HG02610 (cell line): Measurements from ENCODE around the gene ENAH.
"Not testable (repeated sequence)": the region's sequence is repeated elsewhere in the genome, so short reads cannot be mapped to it uniquely, and the experiment has no call there.

ENCODE experiments used
- ATAC-seq: cut with Tn5 transposase; IDR thresholded peaks from one replicate; pipeline ENCODE4 v1.9.1; 2021; ENCODE audit warnings: mild to moderate bottlenecking, moderate library complexity; ENCODE audit not compliant: unreplicated experiment

The ENAH gene

GRCh38 chr1:225534135-225534534 lies 118.8 kb downstream of the ENAH start:
- ATAC-seq = no peak

DNA sequence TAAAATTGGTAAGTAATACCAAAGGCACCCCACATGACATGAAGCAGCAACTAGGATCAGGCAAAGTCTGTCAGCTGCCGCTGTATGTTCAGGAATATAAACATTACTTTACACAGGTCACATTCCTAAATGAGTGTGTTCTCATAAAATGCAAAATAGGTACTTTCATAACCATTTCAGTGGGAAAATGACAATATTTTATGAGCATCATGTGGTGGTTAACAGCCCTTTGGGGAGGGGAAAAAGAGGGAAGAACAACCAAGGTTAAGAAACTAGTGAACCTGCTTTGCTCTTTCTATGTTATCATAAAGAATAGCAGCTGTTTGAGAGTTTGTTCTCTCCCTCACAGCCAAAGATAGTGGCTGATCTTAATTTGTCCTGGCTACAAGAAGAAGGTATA lies 119.7 kb downstream of the ENAH start:
- ATAC-seq = no peak

- ATAC-seq = no peak
These were observed 120.5 kb downstream of the ENAH start for GRCh38 chr1:225532240-225532944.

DNA sequence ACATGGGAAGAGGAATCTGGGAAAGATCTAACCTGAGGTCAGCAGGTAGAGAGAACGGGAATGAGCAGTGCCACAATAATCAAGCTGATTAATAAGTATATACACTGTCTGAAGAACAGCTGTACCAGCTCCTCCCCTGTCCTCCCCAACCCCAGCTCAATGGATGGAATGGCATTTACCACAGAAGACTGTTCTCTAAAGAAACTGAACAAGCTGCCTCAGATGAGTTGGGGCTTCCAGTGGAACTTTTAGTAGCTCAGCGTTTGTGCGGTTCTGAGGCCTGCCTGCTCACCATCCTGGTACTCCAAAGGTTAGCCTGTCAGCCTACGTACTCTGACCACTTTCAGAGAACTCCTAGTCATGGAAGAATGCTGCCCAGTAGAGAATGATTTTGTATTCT lies 123.2 kb downstream of the ENAH start:
- ATAC-seq = no peak

DNA sequence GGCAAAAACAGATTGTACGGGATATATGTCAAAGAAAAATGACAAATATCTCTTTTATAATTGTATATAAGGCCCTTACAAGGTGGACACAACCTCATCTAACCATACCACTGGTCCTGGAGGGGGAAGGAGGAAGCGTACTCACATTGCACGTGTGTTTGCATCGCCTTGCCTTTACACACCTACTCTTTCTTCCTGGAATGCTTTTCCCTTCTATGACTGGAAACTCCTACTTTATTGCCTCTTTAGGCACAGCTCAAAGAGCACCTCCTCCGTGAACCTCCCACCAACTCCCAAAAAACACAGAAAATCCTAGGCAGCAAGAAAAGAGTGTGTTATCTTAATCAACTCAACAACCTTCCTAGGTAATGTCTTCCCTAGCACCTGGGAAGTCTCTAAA lies 125.3 kb downstream of the ENAH start:
- no peak for ATAC-seq

DNA sequence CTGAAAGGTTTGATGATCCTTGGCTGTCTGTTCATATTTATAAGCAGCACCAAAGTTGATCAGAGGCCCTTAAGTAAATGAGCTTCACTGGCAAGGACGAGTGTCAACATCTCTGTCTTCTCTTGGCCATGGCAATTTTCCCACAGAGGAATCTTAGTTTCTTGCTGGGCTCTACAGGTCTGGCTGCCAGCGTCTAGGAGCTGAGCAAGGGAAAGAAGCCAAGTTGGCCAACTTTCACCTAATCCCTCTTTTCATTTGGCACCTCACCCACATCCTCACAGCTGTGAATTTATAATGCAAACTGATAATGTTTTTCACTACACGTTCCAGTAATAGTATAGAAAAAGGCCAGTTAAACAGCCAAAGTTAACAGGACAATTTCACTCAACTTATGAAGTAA lies 126.0 kb downstream of the ENAH start:
- ATAC-seq = no peak

DNA sequence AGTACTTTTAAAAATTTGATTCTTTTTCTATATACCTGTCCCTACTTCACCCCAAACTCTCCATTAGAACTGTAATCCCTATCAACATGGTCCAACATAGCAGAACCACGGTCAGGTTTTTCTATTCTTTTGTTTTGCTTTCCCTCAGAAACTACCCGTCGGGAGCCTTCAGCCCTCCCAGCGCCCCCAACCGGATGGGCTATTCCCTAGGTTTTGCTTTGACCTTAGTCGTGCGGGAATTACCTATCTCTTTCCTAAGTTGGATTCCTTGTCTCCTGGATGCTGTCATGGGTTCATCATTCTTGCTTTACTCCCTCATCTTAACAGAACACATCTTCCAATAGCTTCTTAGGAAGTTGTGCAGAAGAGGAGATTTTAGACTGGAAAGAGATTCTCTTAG lies 127.5 kb downstream of the ENAH start:
- ATAC-seq = no peak

DNA sequence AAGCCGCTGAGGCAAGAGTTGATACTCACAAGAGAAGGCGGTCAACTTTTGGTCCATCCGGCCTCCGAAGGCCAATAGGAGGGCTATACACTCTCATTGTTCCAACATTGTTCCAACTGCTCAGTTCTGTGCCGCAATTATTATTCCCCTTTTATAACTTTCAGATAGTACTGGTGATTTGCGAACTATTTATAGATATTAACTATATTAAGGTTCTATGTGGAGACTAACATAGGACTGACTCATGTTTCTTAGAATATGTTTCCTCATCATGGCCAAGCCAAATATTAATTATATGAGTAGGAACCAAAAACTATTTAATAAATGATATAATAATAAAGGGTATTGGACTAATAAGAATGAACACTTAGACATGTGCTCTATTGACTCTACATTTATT lies 128.4 kb downstream of the ENAH start:
- ATAC-seq = no peak

DNA sequence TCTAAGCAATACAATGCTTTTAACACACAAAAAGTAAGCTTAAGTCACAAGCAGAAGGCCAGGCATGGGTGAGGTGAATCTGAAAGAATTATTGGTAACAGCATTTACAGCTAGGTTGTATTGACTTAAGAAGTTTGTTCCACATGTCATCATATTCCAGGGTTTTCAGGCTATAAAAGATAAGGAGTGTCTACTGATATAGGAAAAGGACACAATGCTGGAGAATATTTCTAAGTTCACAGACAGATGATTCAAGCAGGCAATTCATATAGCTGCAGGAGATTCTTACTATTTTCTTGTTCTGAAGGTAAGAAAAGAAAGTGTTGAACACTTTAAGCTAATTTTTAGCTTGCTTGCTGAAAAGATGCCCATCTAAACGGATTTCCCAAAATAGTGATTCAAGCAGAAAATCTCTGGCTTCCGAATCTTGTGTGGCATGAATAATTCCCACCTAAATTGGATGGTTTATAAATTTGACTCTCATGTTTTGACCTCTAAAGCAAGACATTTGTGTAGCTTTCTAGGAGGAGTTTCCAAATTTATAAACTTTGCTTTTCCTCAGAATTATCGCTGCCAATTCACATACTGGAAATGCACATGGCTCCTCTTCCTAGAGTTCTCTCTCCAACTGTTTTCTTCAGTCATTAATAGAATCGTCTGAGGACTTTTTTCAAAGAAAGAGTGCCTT lies 129.5 kb downstream of the ENAH start:
- ATAC-seq = no peak

DNA sequence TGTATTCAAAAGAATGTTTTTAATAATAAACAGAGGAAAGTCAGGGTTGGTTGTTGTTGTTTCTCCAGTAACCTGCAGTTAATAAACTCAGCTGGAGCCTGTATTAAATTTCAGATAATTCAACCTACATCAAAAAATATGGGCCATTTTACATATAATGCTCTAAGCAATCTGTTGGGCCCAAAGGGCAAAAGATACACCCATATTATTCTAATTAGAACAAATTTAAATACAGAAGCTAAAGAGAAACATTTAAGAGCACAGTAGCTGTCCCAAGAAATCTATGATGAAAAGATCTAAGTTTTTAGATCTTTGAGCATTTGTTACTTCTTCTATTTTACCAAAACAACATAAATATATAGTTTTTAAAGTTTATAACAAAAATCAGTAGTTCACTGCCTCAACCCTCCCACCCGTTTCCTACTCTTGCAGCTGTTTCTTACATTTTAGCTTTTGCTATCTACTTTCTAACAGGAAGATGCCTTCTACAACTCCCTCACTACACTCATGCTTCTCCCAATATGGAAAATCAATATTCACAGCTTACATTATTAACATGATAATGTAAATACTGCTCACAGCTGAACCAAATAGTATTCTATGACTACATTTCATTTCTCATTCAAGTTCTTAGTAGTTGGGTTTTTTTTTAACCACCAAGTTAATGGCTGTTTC lies 130.2 kb downstream of the ENAH start:
- no peak for ATAC-seq

DNA sequence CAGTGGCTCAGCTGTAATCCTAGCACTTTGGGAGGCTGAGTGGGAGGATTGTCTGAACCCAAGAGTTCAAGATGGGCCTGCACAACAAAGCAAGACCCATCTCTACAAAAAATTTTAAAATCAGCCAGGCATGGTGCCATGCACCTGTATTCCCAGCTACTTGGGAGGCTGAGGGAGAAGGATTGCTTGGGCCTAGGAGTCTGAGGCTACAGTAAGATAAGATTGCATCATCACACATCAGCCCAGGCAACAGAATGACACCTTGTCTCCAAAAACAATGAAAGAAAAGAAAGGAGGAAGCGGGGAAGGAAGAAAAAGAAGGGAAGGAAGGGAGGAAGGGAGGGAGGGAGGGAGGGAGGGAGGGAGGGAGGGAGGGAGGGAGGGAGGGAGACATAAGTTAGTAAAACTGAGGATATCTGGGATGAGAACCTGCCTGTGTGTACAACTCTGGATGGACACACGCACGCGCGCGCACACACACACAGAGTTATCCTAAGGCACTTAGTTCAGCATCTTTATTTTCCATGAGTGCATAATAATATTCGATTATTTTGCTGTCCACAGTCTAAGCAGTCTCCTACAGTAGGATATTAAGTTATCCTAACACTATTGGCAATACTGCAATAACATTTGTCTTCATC lies 132.2 kb downstream of the ENAH start:
- ATAC-seq = no peak

DNA sequence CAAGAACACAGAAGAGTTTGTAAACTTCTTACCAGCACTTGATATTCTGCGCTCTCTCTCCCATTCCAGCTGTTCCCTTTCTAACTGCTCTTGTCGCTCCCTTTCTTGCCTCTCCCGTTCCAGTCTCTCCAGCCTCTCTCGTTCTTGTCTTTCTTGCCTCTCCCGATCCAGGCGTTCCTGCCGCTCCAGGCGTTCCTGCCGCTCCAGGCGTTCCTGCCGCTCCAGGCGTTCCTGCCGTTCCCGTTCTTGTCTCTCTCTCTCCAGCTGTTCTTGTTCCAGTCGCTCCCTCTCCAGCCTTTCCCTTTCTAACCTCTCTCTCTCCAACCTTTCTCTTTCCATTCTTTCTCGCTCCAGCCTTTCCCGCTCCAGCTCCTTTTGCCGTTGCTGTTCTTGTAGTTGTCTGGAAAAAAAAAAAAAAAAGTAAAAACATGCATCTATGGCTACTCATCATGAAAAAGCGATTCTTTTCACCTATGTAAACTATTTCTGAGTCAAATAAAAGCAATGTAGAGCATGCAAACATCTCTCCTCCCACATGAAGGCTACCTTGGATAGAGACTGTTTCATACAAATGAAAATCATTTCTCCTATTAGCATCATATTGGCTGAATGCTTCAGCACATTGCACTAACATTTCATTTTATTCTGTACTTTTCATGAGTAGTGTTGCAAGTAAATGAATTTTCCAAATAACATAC lies 133.6 kb downstream of the ENAH start:
- no peak for ATAC-seq

DNA sequence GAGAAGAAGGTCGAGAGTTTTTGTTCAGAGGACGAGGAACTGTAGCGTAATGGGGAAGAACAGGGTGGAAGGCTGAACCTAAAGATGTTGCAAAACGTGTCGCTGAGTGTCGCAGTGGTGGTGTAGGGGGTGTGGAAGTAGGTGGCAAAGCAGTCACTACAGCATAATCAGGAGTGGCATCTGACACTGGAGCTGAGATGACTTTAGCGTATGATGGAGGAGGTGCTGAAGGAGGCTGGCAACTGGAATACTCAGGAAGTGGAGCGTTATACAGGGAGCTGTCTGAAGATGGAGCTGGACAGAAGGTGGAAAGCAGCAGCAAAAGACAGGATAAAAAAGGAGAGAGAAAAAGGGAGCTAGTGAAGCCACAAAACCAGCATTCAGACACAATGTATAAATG lies 135.2 kb downstream of the ENAH start:
- no peak for ATAC-seq

GRCh38 chr1:225517221-225517620 lies 135.7 kb downstream of the ENAH start:
- no peak for ATAC-seq

DNA sequence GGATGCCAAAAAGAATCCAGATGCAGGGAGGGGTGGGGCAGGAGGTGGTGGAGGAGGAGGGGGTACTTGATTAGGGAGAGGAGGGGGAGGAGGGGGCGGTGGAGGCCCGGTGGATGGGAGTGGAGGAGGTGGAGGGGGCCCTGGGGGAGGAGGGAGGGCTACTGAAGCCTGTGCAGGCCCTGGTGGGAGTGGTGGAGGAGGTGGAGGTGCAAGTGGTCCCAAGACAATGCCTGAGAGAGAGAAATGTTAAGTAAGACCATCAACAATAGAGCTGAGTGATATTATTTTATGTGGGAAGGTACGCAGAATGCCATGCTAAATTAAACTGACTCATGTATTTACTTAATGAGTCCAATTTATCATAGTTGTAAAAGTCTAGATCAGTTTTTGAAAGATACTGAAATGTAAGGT lies 138.2 kb downstream of the ENAH start:
- ATAC-seq = no peak

DNA sequence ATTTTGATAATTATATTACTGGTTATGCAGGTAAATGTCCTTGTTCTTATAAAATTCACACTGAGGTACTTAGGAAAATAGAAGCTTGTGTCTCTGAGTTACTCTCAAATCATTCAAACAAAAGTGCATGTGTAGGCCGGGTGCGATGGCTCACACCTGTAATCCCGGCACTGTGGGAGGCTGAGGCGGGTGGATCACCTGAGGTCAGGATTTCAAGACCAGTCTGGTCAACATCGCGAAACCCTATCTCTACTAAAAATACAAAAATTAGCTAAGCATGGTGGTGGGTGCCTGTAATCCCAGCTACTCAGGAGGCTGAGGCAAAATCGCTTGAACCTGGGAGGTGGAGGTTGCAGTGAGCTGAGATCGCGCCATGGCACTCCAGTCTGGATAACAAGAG lies 139.3 kb downstream of the ENAH start:
- not testable (repeated sequence) for ATAC-seq

GRCh38 chr1:225511828-225512381 lies 141.0 kb downstream of the ENAH start:
- ATAC-seq = no peak

- not testable (repeated sequence) for ATAC-seq
These were observed 142.2 kb downstream of the ENAH start for GRCh38 chr1:225510740-225511139.

- no peak for ATAC-seq
These were observed 143.2 kb downstream of the ENAH start for GRCh38 chr1:225509770-225510169.

- no peak for ATAC-seq
These were observed 143.6 kb downstream of the ENAH start for GRCh38 chr1:225509376-225509707.
